Right lobe of liver (tissue), 6 donors: Measurements from ENCODE around the gene ATXN3. TPM values are rescaled to one million over a fixed set of nuclear protein-coding genes. Genes with fewer than 3 reads are reported as not detected.
"Not testable (repeated sequence)": the region's sequence is repeated elsewhere in the genome, so short reads cannot be mapped to it uniquely, and the experiment has no call there.

Experiments
- ATAC-seq, 4 donors: fragments of 200-7000 bp; cut with Tn5 transposase; one replicate each; pipeline ENCODE4 v1.9.1; 2020; ENCODE audit warnings: mild to moderate bottlenecking in 4 of 4, moderate library complexity in 4 of 4
- DNase-seq, 3 donors: peaks; one replicate each; pipeline ENCODE4 v3.0.0-alpha.2; 2020
- H3K27ac ChIP-seq, 3 donors: fragments of 200-600 bp; one replicate each; pipeline ENCODE4 v1.8.0; 2022
- H3K27me3 ChIP-seq, 2 donors: fragments of 200-600 bp; one replicate each; pipeline ENCODE4 v1.8.0; 2022
- H3K36me3 ChIP-seq, 4 donors: fragments of 200-600 bp; sonication (generic) in 1 of 4; one replicate each; pipeline versions ENCODE4 v1.5.1 to v1.8.0; 2017 to 2022; ENCODE audit warnings: control low read depth in 1 of 4
- H3K4me1 ChIP-seq, 4 donors: fragments of 200-600 bp; sonication (generic) in 1 of 4; one replicate each; pipeline versions ENCODE4 v1.5.1 to v1.8.0; 2017 to 2022; ENCODE audit warnings: control low read depth in 1 of 4
- H3K4me3 ChIP-seq, 3 donors: fragments of 200-600 bp; one replicate each; pipeline ENCODE4 v1.8.0; 2022
- H3K9me3 ChIP-seq, 4 donors: fragments of 200-600 bp; sonication (generic) in 1 of 4; one replicate each; pipeline versions ENCODE4 v1.5.1 to v1.8.0; 2017 to 2022; ENCODE audit warnings: control low read depth in 1 of 4
- POLR2A ChIP-seq: fragments of 450-650 bp; IDR thresholded peaks from one replicate; pipeline ENCODE4 v1.6.1; 2017; ENCODE audit warnings: antibody characterized with exemption, mild to moderate bottlenecking
- WGBS: methylation state at CpG from one replicate; pipeline ENCODE4 v1.1.6; 2018; ENCODE audit warnings: low coverage, low lambda C conversion rate; ENCODE audit not compliant: insufficient coverage; ENCODE audit errors: missing lambda C conversion rate; 5-methylcytosine and 5-hydroxymethylcytosine counted together
- intact Hi-C, 2 donors: fragments of 100-400 bp; cut with DNase I; formaldehyde crosslinking; loops; one replicate each; pipeline versions ENCODE4 v1.11.2 to v1.14.1; 2022
- total RNA-seq, 6 experiments: library from RNA; depleted of rRNA in 2 of 6; stranded (reverse); fragments of >200 nt in 2 of 6; fragmentation: NEBNext Ultra II Directional in 3 of 6; extraction: Animal tissue kit (Norgen Biotek cat#: 25700) in 3 of 6; gene quantifications; one replicate each; pipeline versions ENCODE4 v1.1.0 to v1.2.4, GENCODE V29; 2016 to 2023
- TF ChIP-seq, protein P1 (sequence below), 4 donors: fragments of 200-600 bp in 3 of 4; fragments of 450-650 bp in 1 of 4; IDR thresholded peaks; one replicate each; pipeline versions ENCODE4 v1.5.1 to v1.8.0; 2016 to 2022; ENCODE audit warnings: antibody characterized with exemption in 4 of 4, mild to moderate bottlenecking in 2 of 4
- donor health status: DM: no; HTN: yes; CAD: no.
- donor health status: DM: no; HTN: no; CAD: no.
- donor health status: DM: no; HTN: no; CAD: no.
- donor health status: DM: no; HTN: yes; CAD: no.
- donor health status: DM: no; HTN: yes; CAD: no.

ATXN3 gene
- total RNA-seq, 6 experiments from 2014 or later: 5.5 to 15.4 (median 9.7) TPM

DNA sequence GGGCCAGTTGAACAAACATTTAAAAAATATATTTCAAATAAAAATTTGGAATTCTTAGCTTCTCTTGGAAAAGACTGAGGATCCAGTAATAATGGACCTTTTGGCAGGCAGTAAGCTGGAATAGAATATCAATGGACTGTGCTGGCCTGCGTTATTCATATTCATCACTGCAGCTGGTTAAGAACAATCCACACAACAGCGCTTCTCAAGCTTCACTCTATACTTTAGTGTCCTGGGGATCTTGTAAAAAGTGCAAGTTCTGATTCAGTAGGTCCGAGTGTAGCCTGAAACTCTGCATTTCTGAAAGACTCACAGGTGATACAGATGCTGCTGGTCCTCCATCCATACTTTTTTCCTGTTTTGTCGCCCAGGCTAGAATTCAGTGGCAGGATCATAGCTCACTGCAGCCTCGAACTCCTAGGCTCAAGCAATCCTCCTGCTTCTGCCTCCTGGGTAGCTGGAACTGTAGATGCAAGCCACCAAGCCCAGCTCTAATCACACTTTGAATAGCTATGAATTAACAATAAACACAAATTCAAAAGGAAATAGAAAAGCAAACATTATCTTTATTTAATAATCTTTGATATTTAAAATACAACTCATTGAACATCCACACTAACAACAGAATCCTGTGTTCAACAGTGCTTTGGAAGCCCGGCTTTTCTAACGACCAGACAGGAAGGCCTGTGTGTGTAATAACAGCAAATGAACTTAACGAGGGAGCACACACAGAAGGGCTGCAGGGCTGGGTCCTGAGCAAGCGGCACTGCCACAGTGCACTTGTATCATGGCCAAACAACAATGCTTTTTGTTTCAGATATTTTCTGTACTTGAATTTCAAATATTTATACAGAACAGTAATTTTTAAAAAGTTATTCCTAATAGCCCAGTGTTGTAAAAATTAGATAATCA, 48.1 kb downstream of the ATXN3 start:
- Histone ChIP-seq H3K36me3 (no peaks in the 10 kb centered on the region), H3K27me3 (no peaks in the 10 kb centered on the region), H3K27ac (no peak overlapping the region), H3K9me3 (no peaks in the 10 kb centered on the region), H3K4me1 (no peaks in the 10 kb centered on the region), H3K4me3 (no peak overlapping the region)
- ATAC-seq (no peak), DNase-seq (no peak)
- WGBS: 86% methylated on average over 8 of the region's 9 CpGs
- intact Hi-C loops: no loop called here
- no peak for TF ChIP-seq POLR2A
- TF ChIP-seq, protein P1, sequence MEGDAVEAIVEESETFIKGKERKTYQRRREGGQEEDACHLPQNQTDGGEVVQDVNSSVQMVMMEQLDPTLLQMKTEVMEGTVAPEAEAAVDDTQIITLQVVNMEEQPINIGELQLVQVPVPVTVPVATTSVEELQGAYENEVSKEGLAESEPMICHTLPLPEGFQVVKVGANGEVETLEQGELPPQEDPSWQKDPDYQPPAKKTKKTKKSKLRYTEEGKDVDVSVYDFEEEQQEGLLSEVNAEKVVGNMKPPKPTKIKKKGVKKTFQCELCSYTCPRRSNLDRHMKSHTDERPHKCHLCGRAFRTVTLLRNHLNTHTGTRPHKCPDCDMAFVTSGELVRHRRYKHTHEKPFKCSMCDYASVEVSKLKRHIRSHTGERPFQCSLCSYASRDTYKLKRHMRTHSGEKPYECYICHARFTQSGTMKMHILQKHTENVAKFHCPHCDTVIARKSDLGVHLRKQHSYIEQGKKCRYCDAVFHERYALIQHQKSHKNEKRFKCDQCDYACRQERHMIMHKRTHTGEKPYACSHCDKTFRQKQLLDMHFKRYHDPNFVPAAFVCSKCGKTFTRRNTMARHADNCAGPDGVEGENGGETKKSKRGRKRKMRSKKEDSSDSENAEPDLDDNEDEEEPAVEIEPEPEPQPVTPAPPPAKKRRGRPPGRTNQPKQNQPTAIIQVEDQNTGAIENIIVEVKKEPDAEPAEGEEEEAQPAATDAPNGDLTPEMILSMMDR (IDR thresholded peaks at IDR 0.05): no peak

GRCh38 chr14:92049781-92050180, 56.6 kb downstream of the ATXN3 start:
- peaks cover 0 to 1% (median 0%) of the 10 kb centered on the region in 4 donors for H3K36me3 ChIP-seq
- no peaks in the 10 kb centered on the region for H3K4me1 ChIP-seq
- TF ChIP-seq, protein P1 (IDR thresholded peaks at IDR 0.05): no peak
- TF ChIP-seq POLR2A: no peak
- no peak overlapping the region for H3K27ac ChIP-seq
- no peaks in the 10 kb centered on the region for H3K9me3 ChIP-seq
- intact Hi-C loops: no loop called here
- no peaks in the 10 kb centered on the region for H3K27me3 ChIP-seq
- DNase-seq (no peak), ATAC-seq (no peak)
- 81% methylated on average over 3 of the region's 3 CpGs for WGBS
- H3K4me3 ChIP-seq: no peak overlapping the region

DNA sequence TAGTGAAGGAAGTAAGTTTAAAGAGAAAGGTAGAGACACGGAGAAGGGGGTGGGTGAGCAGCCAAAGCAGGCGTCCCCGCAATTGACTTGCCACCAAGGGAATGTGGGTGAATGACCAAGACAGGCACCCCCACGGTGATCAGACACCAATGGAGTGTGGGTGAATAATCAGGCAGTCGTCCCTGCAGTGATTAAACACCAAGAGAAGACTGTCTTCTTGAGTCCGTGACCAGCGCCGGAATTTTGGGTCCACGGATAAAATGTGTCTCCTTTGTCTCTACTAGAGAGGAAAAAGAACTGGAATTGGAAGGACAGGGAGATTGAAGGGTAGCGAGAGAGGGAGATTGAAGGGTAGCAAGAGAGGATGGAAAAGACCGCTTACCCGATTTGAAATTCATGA, 57.2 kb downstream of the ATXN3 start:
- H3K27ac ChIP-seq, H3K27me3 ChIP-seq, DNase-seq, H3K4me1 ChIP-seq, H3K9me3 ChIP-seq, H3K4me3 ChIP-seq, ATAC-seq, H3K36me3 ChIP-seq, intact Hi-C loops: not testable (repeated sequence)
- WGBS: 94% methylated on average over 11 of the region's 12 CpGs

- 98% methylated on average over 6 of the region's 7 CpGs for WGBS
- H3K36me3 ChIP-seq, H3K9me3 ChIP-seq, DNase-seq, ATAC-seq, H3K4me1 ChIP-seq, intact Hi-C loops, H3K4me3 ChIP-seq, H3K27ac ChIP-seq, H3K27me3 ChIP-seq: not testable (repeated sequence)
Observed at GRCh38 chr14:92045904-92046303, 60.5 kb downstream of the ATXN3 start.

- ATAC-seq, DNase-seq, H3K4me3 ChIP-seq, H3K36me3 ChIP-seq, H3K27me3 ChIP-seq, H3K27ac ChIP-seq, intact Hi-C loops, H3K9me3 ChIP-seq: not testable (repeated sequence)
- peaks cover 0 to 21% (median 7%) of the 10 kb centered on the region in 4 donors for H3K4me1 ChIP-seq
- WGBS: 87% methylated on average over 2 of the region's 2 CpGs
Observed at GRCh38 chr14:92041766-92042165, 64.6 kb downstream of the ATXN3 start.

DNA sequence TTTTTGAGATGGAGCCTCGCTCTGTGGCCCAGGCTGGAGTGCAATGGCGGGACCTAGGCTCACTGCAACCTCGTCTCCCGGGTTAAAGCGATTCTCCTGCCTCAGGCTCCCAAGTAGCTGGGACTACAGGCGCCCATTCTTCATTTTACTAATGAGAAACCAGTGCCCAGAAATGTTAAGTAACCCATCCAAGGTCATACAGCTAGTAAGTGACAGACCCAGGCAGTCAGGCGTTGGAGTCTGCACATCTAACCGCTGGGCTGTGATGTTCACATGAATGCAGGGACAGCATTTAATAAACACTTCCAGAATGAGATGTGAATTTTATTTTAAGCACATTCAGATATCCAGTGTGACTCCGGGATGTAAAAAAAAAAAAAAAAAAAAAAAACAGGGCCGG, 65.2 kb downstream of the ATXN3 start:
- no peak for TF ChIP-seq POLR2A
- TF ChIP-seq, protein P1 (IDR thresholded peaks at IDR 0.05): no peak
- 91% methylated on average over 10 of the region's 10 CpGs for WGBS
- H3K27ac ChIP-seq: no peak overlapping the region
- H3K4me3 ChIP-seq: peak overlapping the region in 1 of 3 donors; percentile 93
- H3K27me3 ChIP-seq: no peaks in the 10 kb centered on the region
- peaks cover 0 to 21% (median 10%) of the 10 kb centered on the region in 4 donors for H3K4me1 ChIP-seq
- no peaks in the 10 kb centered on the region for H3K9me3 ChIP-seq
- peaks cover 0 to 1% (median 0%) of the 10 kb centered on the region in 4 donors for H3K36me3 ChIP-seq
- DNase-seq (no peak), ATAC-seq (no peak)
- intact Hi-C loops: no loop called here
